ENCODE results near the gene PHKG2. TPM values are rescaled to one million over a fixed set of nuclear protein-coding genes. Genes with fewer than 3 reads are reported as not detected.

The PHKG2 gene
- total RNA-seq, 2 experiments from 2014 or later = 21.8 to 26.0 TPM

- Mint-ChIP-seq H3K9me3 (ENCODE audit: low read depth) (no peaks in the 10 kb centered on the region), H3K4me3 (no peak overlapping the region), H3K4me1 (peaks cover 8% of the 10 kb centered on the region), H3K36me3 (ENCODE audit: low read depth) (peaks cover 64% of the 10 kb centered on the region), H3K27ac (no peak overlapping the region), H3K27me3 (no peaks in the 10 kb centered on the region)
- ATAC-seq (no peak), DNase-seq (no peak)
- intact Hi-C loops (cut with DNase I, micrococcal nuclease) = no loop called here
- ChIA-PET POLR2A (interaction anchor here (0.6 kb wide), 1 partner anchor 35 kb away, joined by 4 read pairs; no protein-coding TSS in a partner anchor), CTCF (interaction anchor here (0.5 kb wide), 1 partner anchor 239 kb away, joined by 3 read pairs; no protein-coding TSS in a partner anchor)
These were observed 19.1 kb upstream of the PHKG2 start for GRCh38 chr16:30728899-30729672.

DNA sequence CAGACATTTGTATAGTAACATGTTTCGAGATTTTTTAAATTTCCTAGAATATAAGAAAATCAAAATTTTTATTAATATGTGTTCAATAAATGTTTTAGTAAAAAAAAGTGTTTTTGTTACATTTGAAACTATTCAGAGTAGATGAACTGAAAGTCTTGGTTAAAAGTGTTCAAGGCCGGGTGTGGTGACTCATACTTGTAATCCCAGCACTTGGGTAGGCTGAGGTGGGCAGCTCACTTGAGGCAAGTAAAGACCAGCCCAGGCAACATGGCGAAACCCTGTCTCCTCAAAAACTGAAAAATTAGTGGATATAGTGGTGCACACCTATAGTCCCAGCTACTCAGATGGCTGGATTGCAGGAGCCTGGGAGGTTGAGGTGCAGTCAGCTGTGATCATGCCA lies 16.8 kb upstream of the PHKG2 start:
- intact Hi-C loops (cut with DNase I, micrococcal nuclease) = no loop called here
- peaks cover 8% of the 10 kb centered on the region for H3K4me1 Mint-ChIP-seq
- POLR2A ChIA-PET = interaction anchor here (0.6 to 1.1 kb wide), 3 partner anchors 9 to 211 kb away, joined by 3 read pairs; partner anchors contain the start of gene PHKG2
- DNase-seq = no peak
- H3K36me3 Mint-ChIP-seq (ENCODE audit: low read depth) = peaks cover 63% of the 10 kb centered on the region
- CTCF ChIA-PET = interaction anchor here (0.6 to 1.0 kb wide), 2 partner anchors 38 to 283 kb away, joined by 3 read pairs; no protein-coding TSS in a partner anchor
- ATAC-seq = no peak
- H3K4me3 Mint-ChIP-seq = no peak overlapping the region
- H3K27me3 Mint-ChIP-seq = no peaks in the 10 kb centered on the region
- H3K27ac Mint-ChIP-seq = no peak overlapping the region
- H3K9me3 Mint-ChIP-seq (ENCODE audit: low read depth) = no peaks in the 10 kb centered on the region

DNA sequence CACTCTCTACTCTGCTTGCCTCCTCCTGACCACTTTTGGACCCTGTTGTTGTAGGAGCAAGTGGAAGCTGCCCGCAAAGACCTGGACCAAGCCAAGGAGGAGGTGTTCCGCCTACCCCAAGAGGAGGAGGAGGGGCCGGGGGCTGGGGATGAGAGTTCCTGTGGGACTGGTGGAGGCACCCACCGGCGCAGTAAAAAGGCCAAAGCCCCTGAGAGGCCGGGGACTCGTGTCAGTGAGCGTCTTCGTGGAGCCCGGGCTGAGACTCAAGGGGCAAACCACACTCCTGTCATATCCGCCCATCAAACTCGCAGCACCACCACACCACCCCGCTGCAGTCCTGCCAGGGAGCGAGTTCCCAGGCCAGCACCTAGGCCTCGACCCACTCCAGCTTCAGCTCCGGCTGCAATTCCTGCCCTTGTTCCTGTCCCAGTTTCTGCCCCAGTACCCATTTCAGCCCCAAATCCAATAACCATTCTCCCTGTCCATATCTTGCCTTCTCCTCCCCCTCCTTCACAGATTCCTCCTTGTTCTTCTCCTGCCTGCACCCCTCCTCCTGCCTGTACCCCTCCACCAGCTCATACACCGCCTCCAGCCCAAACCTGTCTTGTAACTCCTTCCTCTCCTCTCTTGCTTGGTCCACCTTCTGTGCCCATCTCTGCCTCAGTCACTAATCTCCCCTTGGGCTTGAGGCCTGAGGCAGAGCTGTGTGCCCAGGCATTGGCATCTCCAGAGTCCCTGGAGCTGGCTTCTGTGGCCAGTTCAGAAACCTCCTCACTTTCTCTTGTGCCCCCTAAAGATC lies 11.0 kb upstream of the PHKG2 start:
- intact Hi-C loops (cut with DNase I, micrococcal nuclease) = no loop called here
- no peaks in the 10 kb centered on the region for H3K9me3 Mint-ChIP-seq (ENCODE audit: low read depth)
- CTCF ChIA-PET = interaction anchor here (0.7 to 0.8 kb wide), 2 partner anchors 122 to 283 kb away, joined by 3 read pairs; no protein-coding TSS in a partner anchor
- peaks cover 15% of the 10 kb centered on the region for H3K4me1 Mint-ChIP-seq
- no peak overlapping the region for H3K4me3 Mint-ChIP-seq
- peaks cover 69% of the 10 kb centered on the region for H3K36me3 Mint-ChIP-seq (ENCODE audit: low read depth)
- ATAC-seq = no peak
- no peak overlapping the region for H3K27ac Mint-ChIP-seq
- POLR2A ChIA-PET = interaction anchor here (0.7 kb wide), 1 partner anchor 733 kb away, joined by 3 read pairs; no protein-coding TSS in a partner anchor
- H3K27me3 Mint-ChIP-seq = no peaks in the 10 kb centered on the region
- DNase-seq = no peak

DNA sequence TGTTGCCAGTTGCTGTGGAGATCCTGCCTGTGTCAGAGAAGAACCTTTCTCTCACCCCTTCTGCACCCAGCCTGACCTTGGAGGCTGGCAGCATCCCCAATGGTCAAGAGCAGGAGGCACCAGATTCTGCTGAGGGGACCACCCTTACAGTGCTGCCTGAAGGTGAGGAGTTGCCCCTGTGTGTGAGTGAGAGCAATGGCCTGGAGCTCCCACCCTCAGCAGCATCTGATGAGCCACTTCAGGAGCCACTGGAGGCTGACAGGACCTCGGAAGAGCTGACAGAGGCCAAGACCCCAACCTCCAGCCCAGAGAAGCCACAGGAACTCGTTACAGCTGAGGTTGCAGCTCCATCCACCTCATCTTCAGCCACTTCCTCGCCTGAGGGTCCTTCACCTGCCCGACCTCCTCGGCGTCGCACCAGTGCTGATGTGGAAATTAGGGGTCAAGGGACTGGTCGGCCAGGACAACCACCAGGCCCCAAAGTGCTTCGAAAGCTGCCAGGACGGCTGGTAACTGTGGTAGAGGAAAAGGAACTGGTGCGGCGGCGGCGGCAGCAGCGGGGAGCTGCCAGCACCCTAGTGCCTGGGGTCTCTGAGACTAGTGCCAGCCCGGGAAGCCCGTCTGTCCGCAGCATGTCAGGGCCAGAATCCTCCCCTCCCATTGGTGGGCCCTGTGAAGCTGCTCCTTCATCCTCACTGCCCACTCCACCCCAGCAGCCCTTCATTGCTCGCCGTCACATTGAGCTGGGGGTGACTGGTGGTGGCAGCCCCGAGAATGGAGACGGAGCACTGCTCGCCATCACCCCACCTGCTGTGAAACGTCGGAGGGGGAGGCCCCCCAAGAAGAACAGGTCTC lies 10.2 kb upstream of the PHKG2 start:
- Mint-ChIP-seq H3K36me3 (ENCODE audit: low read depth) (peaks cover 64% of the 10 kb centered on the region), H3K4me1 (peaks cover 15% of the 10 kb centered on the region), H3K4me3 (no peak overlapping the region), H3K27me3 (no peaks in the 10 kb centered on the region), H3K9me3 (ENCODE audit: low read depth) (no peaks in the 10 kb centered on the region), H3K27ac (no peak overlapping the region)
- DNase-seq (no peak), ATAC-seq (no peak)
- ChIA-PET CTCF (interaction anchor here (0.7 to 0.8 kb wide), 2 partner anchors 123 to 282 kb away, joined by 3 read pairs; no protein-coding TSS in a partner anchor), POLR2A (interaction anchor here (0.6 to 0.7 kb wide), 2 partner anchors 11 to 733 kb away, joined by 3 read pairs; no protein-coding TSS in a partner anchor)
- intact Hi-C loops (cut with DNase I, micrococcal nuclease) = no loop called here

- Mint-ChIP-seq H3K4me3 (no peak overlapping the region), H3K36me3 (ENCODE audit: low read depth) (peaks cover 54% of the 10 kb centered on the region), H3K4me1 (peaks cover 15% of the 10 kb centered on the region), H3K9me3 (ENCODE audit: low read depth) (no peaks in the 10 kb centered on the region), H3K27ac (no peak overlapping the region), H3K27me3 (no peaks in the 10 kb centered on the region)
- ATAC-seq (no peak), DNase-seq (no peak)
- intact Hi-C loops (cut with DNase I, micrococcal nuclease) = no loop called here
- ChIA-PET POLR2A (no interaction called here), CTCF (no interaction called here)
These were observed 9.0 kb upstream of the PHKG2 start for GRCh38 chr16:30738984-30739951.

GRCh38 chr16:30740364-30741251 lies 7.6 kb upstream of the PHKG2 start:
- DNase-seq (peak; percentile 28), ATAC-seq (peak; percentile 74)
- intact Hi-C loops (cut with DNase I, micrococcal nuclease) = no loop called here
- ChIA-PET POLR2A (interaction anchor here (0.6 kb wide), 1 partner anchor 9 kb away, joined by 3 read pairs; no protein-coding TSS in a partner anchor), CTCF (no interaction called here)
- Mint-ChIP-seq H3K4me3 (no peak overlapping the region), H3K4me1 (peaks cover 15% of the 10 kb centered on the region), H3K36me3 (ENCODE audit: low read depth) (peaks cover 51% of the 10 kb centered on the region), H3K9me3 (ENCODE audit: low read depth) (no peaks in the 10 kb centered on the region), H3K27ac (peak overlapping the region; percentile 73), H3K27me3 (no peaks in the 10 kb centered on the region)

DNA sequence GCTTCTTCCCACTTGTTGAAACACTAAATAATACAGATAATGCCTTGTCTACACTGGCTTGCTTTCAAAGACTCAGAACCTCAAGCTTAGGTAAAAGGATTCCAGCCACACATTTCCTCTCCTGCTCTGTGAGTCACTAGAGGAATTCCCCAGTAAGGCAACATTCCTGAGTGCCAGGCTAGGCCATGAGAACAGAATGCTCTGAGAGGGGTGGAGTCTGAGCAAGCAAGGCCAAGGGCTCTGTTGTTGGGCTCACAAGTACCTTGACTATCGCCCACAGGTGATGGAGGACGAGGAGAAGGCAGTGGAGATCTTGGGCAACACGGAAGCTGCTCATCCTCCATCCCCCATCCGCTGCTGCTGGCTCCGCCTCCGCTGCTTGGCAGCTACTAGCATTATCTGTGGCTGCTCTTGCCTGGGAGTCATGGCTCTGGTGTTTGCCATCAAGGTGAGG lies 6.7 kb upstream of the PHKG2 start:
- Mint-ChIP-seq H3K27ac (peak overlapping the region; percentile 72), H3K4me1 (peaks cover 15% of the 10 kb centered on the region), H3K4me3 (no peak overlapping the region), H3K27me3 (no peaks in the 10 kb centered on the region), H3K9me3 (ENCODE audit: low read depth) (no peaks in the 10 kb centered on the region), H3K36me3 (ENCODE audit: low read depth) (peaks cover 43% of the 10 kb centered on the region)
- ATAC-seq (no peak), DNase-seq (no peak)
- ChIA-PET CTCF (no interaction called here), POLR2A (interaction anchor here (0.7 kb wide), 1 partner anchor 64 kb away, joined by 5 read pairs; no protein-coding TSS in a partner anchor)
- intact Hi-C loops (cut with DNase I, micrococcal nuclease) = no loop called here

GRCh38 chr16:30743716-30744115 lies 4.5 kb upstream of the PHKG2 start:
- no peak overlapping the region for H3K4me3 Mint-ChIP-seq
- ChIA-PET POLR2A (no interaction called here), CTCF (interaction anchor here (0.9 kb wide), 1 partner anchor 30 kb away, joined by 3 read pairs; no protein-coding TSS in a partner anchor)
- H3K9me3 Mint-ChIP-seq (ENCODE audit: low read depth) = no peaks in the 10 kb centered on the region
- peaks cover 27% of the 10 kb centered on the region for H3K4me1 Mint-ChIP-seq
- intact Hi-C loops (cut with DNase I, micrococcal nuclease) = no loop called here
- H3K27ac Mint-ChIP-seq = no peak overlapping the region
- ATAC-seq = no peak
- H3K27me3 Mint-ChIP-seq = no peaks in the 10 kb centered on the region
- no peak for DNase-seq
- H3K36me3 Mint-ChIP-seq (ENCODE audit: low read depth) = peaks cover 24% of the 10 kb centered on the region

DNA sequence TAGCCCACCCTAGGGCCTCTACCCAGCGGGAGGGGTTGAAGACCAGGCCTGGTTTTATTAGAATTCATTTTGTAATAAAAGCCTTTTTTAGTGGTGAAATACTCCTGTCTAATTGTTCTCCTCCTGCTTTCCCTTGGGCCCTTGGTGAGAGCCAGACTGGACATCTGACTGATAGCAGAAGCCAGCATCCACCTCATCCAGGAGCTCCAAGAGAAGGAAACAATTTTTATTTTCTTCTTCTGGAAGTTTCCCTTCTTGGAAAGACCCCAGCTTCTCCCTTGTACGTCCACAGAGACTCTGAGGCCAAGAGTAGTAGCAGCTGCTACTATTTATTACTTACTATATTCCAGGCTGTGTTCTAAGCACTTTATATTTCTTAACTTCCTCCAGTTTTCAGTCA lies 4.0 kb upstream of the PHKG2 start:
- intact Hi-C loops (cut with DNase I, micrococcal nuclease) = no loop called here
- CTCF ChIA-PET = interaction anchor here (0.8 to 1.1 kb wide), 3 partner anchors 30 to 188 kb away, joined by 3 to 5 read pairs (median 3); partner anchors contain the start of gene FBRS
- POLR2A ChIA-PET = interaction anchor here (0.7 kb wide), 1 partner anchor 8 kb away, joined by 3 read pairs; no protein-coding TSS in a partner anchor
- peaks cover 30% of the 10 kb centered on the region for H3K4me1 Mint-ChIP-seq
- peaks cover 22% of the 10 kb centered on the region for H3K36me3 Mint-ChIP-seq (ENCODE audit: low read depth)
- no peak overlapping the region for H3K4me3 Mint-ChIP-seq
- H3K27me3 Mint-ChIP-seq = no peaks in the 10 kb centered on the region
- no peak for DNase-seq
- ATAC-seq = no peak
- no peaks in the 10 kb centered on the region for H3K9me3 Mint-ChIP-seq (ENCODE audit: low read depth)
- no peak overlapping the region for H3K27ac Mint-ChIP-seq
